Measurements from ENCODE around the gene CRELD2. TPM values are rescaled to one million over a fixed set of nuclear protein-coding genes. Genes with fewer than 3 reads are reported as not detected.
A peak's percentile ranks its signal among the peaks of the same experiment; 100 is the strongest.

CRELD2 gene
- total RNA-seq, 1 donor from 2014 or later: 54.9 TPM

- Mint-ChIP-seq H3K27me3 (ENCODE audit: unreplicated experiment) (no peaks in the 10 kb centered on the region), H3K27ac (ENCODE audit: unreplicated experiment) (peak overlapping the region; percentile 56), H3K36me3 (ENCODE audit: unreplicated experiment) (peaks cover 34% of the 10 kb centered on the region), H3K4me3 (ENCODE audit: unreplicated experiment) (no peak overlapping the region), H3K4me1 (ENCODE audit: unreplicated experiment) (peaks cover 4% of the 10 kb centered on the region), H3K9me3 (ENCODE audit: unreplicated experiment) (peaks cover 5% of the 10 kb centered on the region)
- no peak for DNase-seq (ENCODE audit: extremely low spot score, unreplicated experiment)
- no peak for TF ChIP-seq CTCF (IDR thresholded peaks at IDR 0.05)
Observed at GRCh38 chr22:49880281-49880680, 38.2 kb upstream of the CRELD2 start.

- no peak for TF ChIP-seq CTCF (IDR thresholded peaks at IDR 0.05)
- no peak for DNase-seq (ENCODE audit: extremely low spot score, unreplicated experiment)
- H3K27me3 Mint-ChIP-seq (ENCODE audit: unreplicated experiment): no peaks in the 10 kb centered on the region
- H3K36me3 Mint-ChIP-seq (ENCODE audit: unreplicated experiment): peaks cover 38% of the 10 kb centered on the region
- H3K9me3 Mint-ChIP-seq (ENCODE audit: unreplicated experiment): no peaks in the 10 kb centered on the region
- no peak overlapping the region for H3K27ac Mint-ChIP-seq (ENCODE audit: unreplicated experiment)
- H3K4me1 Mint-ChIP-seq (ENCODE audit: unreplicated experiment): peaks cover 4% of the 10 kb centered on the region
- H3K4me3 Mint-ChIP-seq (ENCODE audit: unreplicated experiment): no peak overlapping the region
Observed at GRCh38 chr22:49881856-49882255, 36.6 kb upstream of the CRELD2 start.

GRCh38 chr22:49882519-49883293 is 35.7 kb upstream of the CRELD2 start:
- Mint-ChIP-seq H3K27me3 (ENCODE audit: unreplicated experiment) (no peaks in the 10 kb centered on the region), H3K4me1 (ENCODE audit: unreplicated experiment) (peaks cover 4% of the 10 kb centered on the region), H3K36me3 (ENCODE audit: unreplicated experiment) (peaks cover 46% of the 10 kb centered on the region), H3K27ac (ENCODE audit: unreplicated experiment) (peak overlapping the region; percentile 18), H3K9me3 (ENCODE audit: unreplicated experiment) (no peaks in the 10 kb centered on the region), H3K4me3 (ENCODE audit: unreplicated experiment) (no peak overlapping the region)
- TF ChIP-seq CTCF (IDR thresholded peaks at IDR 0.05): no peak
- DNase-seq (ENCODE audit: extremely low spot score, unreplicated experiment): no peak

- Mint-ChIP-seq H3K9me3 (ENCODE audit: unreplicated experiment) (no peaks in the 10 kb centered on the region), H3K4me3 (ENCODE audit: unreplicated experiment) (no peak overlapping the region), H3K27ac (ENCODE audit: unreplicated experiment) (no peak overlapping the region), H3K36me3 (ENCODE audit: unreplicated experiment) (peaks cover 50% of the 10 kb centered on the region), H3K4me1 (ENCODE audit: unreplicated experiment) (peaks cover 4% of the 10 kb centered on the region), H3K27me3 (ENCODE audit: unreplicated experiment) (no peaks in the 10 kb centered on the region)
- no peak for DNase-seq (ENCODE audit: extremely low spot score, unreplicated experiment)
- no peak for TF ChIP-seq CTCF (IDR thresholded peaks at IDR 0.05)
Observed at GRCh38 chr22:49883294-49883640, 35.2 kb upstream of the CRELD2 start.

- no peak for DNase-seq (ENCODE audit: extremely low spot score, unreplicated experiment)
- Mint-ChIP-seq H3K27me3 (ENCODE audit: unreplicated experiment) (no peaks in the 10 kb centered on the region), H3K36me3 (ENCODE audit: unreplicated experiment) (peaks cover 51% of the 10 kb centered on the region), H3K9me3 (ENCODE audit: unreplicated experiment) (no peaks in the 10 kb centered on the region), H3K27ac (ENCODE audit: unreplicated experiment) (no peak overlapping the region), H3K4me3 (ENCODE audit: unreplicated experiment) (no peak overlapping the region), H3K4me1 (ENCODE audit: unreplicated experiment) (peaks cover 4% of the 10 kb centered on the region)
- TF ChIP-seq CTCF (IDR thresholded peaks at IDR 0.05): no peak
Observed at GRCh38 chr22:49884075-49884474, 34.4 kb upstream of the CRELD2 start.

Measured in osteocyte (in vitro differentiated cells).